CD4-positive, alpha-beta T cell treated with Interleukin-17A for 4 hours (primary cell): ENCODE results near the gene ABHD1.
"Not testable (repeated sequence)": the region's sequence is repeated elsewhere in the genome, so short reads cannot be mapped to it uniquely, and the experiment has no call there.

ENCODE experiments used
- DNase-seq: peaks from one replicate; pipeline ENCODE4 v3.0.0-alpha.2; 2020; ENCODE audit warnings: mixed read lengths

The ABHD1 gene

DNA sequence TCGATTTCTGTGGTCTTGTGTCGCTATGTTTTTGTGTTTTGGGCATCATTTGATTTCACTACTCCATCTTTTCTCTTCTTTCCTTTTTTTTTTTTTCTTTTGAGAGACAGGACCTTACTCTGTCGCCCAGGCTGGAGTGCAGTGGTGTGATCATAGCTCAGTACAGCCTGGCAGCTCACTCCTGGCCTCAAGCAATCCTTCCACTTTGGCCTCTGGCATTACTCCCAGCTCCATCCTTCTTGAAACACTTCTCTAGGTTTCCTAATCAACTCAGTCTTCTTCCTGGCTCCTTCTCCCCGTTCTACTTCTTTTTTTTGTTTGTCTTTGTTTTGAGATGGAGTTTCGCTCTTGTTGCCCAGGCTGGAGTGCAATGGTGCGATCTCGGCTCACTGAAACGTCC is 51.7 kb downstream of the ABHD1 start:
- DNase-seq: no peak

DNA sequence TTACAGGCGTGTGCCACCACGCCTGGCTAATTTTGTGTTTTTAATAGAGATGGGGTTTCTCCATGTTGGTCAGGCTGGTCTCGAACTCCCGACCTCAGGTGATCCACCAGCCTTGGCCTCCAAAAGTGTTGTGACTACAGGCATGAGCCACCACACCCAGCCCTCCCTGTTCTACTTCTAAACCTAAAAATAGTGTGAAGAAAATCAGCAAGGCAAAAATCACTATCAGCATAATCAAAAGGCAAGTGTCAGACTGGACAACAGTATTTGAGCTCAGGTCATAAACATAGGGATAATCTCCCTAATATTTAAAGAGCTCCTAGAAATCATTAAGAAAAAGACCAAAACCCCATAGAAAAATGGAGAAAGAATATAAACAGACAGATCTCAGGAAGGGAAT is 52.2 kb downstream of the ABHD1 start:
- DNase-seq: not testable (repeated sequence)

DNA sequence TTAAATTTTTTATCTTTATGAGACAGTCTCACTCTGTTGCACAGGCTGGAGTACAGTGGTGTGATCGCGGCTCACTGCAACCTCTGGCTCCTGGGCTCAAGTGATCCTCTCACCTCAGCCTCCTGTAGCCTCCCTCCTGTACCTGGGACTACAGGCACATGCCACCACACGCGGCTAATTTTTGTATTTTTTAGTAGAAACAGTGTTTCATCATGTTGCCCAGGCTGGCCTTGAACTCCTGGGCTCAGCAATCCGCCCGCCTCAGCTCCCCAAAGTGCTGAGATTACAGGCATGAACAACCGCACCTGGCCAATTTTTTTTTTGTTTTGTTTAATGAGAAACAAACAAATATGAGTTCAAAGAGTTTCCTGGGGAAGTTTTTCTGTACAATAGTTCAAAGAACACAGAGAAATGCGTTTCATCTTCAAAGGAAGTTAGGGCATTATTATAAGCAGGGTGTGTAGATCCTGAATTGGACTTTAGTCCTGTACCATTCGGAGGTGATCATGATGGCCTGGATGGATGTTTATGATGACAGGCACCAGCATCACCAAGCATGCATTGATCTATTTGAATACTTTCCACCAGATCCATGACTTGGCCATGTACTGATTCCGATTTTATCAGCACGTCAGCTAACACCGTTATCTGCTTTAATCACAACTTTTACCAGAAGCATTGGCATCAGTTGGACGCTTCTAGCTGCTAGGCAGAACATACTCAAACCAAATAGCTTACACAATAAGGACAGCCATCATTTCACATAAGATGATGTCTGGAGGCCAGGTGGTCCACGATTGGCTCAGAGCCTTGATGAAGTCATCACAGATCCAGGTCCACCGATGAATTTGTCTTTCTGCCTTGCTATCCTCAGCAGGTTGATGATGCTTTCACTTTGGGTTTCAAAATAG is 54.1 kb downstream of the ABHD1 start:
- DNase-seq: no peak

DNA sequence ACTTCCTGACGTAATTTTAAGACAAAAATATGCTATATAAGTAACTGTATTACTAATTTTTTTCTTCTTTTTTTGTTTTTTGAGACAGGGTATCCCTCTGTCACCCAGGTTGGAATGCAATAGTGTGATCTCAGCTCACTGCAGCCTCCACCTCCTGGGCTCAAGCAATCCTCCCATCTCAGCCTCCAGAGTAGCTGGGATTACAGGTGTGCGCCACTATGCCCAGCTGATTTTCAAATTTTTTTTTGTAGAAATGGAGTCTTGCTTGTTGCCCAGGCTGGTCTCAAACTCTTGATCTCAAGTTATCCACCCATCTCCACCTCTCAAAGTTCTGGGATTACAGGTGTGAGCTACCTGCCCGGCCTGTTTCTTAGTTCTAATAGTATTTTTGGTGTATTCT is 54.9 kb downstream of the ABHD1 start:
- DNase-seq: no peak

DNA sequence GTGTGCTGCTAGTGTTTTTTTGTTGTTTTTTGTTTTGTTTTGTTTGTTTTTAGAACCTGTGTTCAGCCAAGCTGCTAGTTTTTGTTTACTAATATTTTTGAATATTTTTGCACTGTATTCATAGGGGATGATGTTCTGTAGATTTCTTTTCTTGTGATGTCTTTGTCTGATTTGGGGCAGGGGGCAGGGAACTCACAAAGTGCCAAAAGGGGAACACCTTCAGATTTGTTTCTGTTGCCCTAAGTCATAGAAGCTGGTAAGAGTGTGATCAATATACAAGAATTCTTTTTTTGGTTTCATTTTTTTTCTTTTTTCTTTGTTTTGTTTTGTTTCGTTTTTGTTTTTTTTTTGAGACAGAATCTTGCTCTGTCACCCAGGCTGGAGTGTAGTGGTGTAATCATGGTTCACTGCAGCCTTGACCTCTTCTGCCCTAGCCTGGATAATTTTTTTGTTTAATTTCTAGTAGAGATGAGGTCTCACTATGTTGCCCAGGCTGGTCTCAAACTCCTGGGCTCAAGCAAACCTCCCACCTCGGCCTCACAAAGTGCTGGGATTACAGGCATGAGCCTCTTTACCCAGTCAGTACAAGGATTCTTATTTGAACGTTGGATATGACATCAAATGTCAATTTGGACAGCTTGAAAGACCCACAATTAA is 55.9 kb downstream of the ABHD1 start:
- DNase-seq: no peak
